Kidney tubule cell (primary cell): Measurements from ENCODE around the gene GPT2.
"Not testable (repeated sequence)": the region's sequence is repeated elsewhere in the genome, so short reads cannot be mapped to it uniquely, and the experiment has no call there.

Experiments
- DNase-seq: peaks from one replicate; pipeline ENCODE4 v3.0.0-alpha.2; 2018; ENCODE audit warnings: low spot score

Gene GPT2

GRCh38 chr16:46923513-46924295 is 39.5 kb downstream of the GPT2 start:
- no peak for DNase-seq

GRCh38 chr16:46924402-46924801 is 40.2 kb downstream of the GPT2 start:
- no peak for DNase-seq

GRCh38 chr16:46926470-46927225 is 42.5 kb downstream of the GPT2 start:
- DNase-seq = no peak

- no peak for DNase-seq
Observed at GRCh38 chr16:46927273-46927672, 43.1 kb downstream of the GPT2 start.

- no peak for DNase-seq
Observed at GRCh38 chr16:46928811-46929210, 44.6 kb downstream of the GPT2 start.

GRCh38 chr16:46929378-46930332 is 45.5 kb downstream of the GPT2 start:
- peak; percentile 69 for DNase-seq

GRCh38 chr16:46930861-46931260 is 46.7 kb downstream of the GPT2 start:
- DNase-seq = no peak

GRCh38 chr16:46932802-46933201 is 48.6 kb downstream of the GPT2 start:
- DNase-seq = no peak

- DNase-seq = no peak
Observed at GRCh38 chr16:46937536-46937935, 53.4 kb downstream of the GPT2 start.

- DNase-seq = not testable (repeated sequence)
Observed at GRCh38 chr16:46944713-46945112, 60.6 kb downstream of the GPT2 start.

GRCh38 chr16:46947900-46948547 is 63.9 kb downstream of the GPT2 start:
- DNase-seq = peak; percentile 50

- no peak for DNase-seq
Observed at GRCh38 chr16:46948548-46949166, 64.5 kb downstream of the GPT2 start.

GRCh38 chr16:46949241-46949892 is 65.2 kb downstream of the GPT2 start:
- DNase-seq = peak; percentile 30

- DNase-seq = no peak
Observed at GRCh38 chr16:46950009-46950408, 65.8 kb downstream of the GPT2 start.

- DNase-seq = no peak
Observed at GRCh38 chr16:46954562-46954961, 70.4 kb downstream of the GPT2 start.

GRCh38 chr16:46961373-46962353 is 77.5 kb downstream of the GPT2 start:
- peak; percentile 28 for DNase-seq

- DNase-seq = no peak
Observed at GRCh38 chr16:46962629-46963028, 78.5 kb downstream of the GPT2 start.

GRCh38 chr16:46968063-46968435 is 83.9 kb downstream of the GPT2 start:
- DNase-seq = no peak

- DNase-seq = peak; percentile 11
Observed at GRCh38 chr16:46970089-46970488, 85.9 kb downstream of the GPT2 start.

GRCh38 chr16:46971271-46971670 is 87.1 kb downstream of the GPT2 start:
- DNase-seq = no peak
